ENCODE results near the gene PACRG.
A peak's percentile ranks its signal among the peaks of the same experiment; 100 is the strongest.

The PACRG gene

GRCh38 chr6:162683135-162683534 is 44.6 kb upstream of the PACRG start:
- no peak for ATAC-seq
- TF ChIP-seq CSRNP3 (CRISPR knock-in tag; IDR thresholded peaks at IDR 0.05) (no peak), RARB (CRISPR knock-in tag; IDR thresholded peaks at IDR 0.05) (no peak), ESRRG (CRISPR knock-in tag; IDR thresholded peaks at IDR 0.05) (no peak), SNAI2 (CRISPR knock-in tag; IDR thresholded peaks at IDR 0.05) (no peak), ZNF565 (CRISPR knock-in tag; conservative IDR thresholded peaks at IDR 0.05; ENCODE audit: low read depth) (no peak), ZNF8 (CRISPR knock-in tag; IDR thresholded peaks at IDR 0.05) (no peak), ZFP30 (CRISPR knock-in tag; IDR thresholded peaks at IDR 0.05) (no peak), ARNTL (CRISPR knock-in tag; IDR thresholded peaks at IDR 0.05; ENCODE audit: borderline replicate concordance, low read depth) (no peak), OSR1 (CRISPR knock-in tag; IDR thresholded peaks at IDR 0.05) (no peak), ZFP3 (CRISPR knock-in tag; IDR thresholded peaks at IDR 0.05) (no peak), ZC3H10 (CRISPR knock-in tag; IDR thresholded peaks at IDR 0.05) (no peak), PATZ1 (CRISPR knock-in tag; IDR thresholded peaks at IDR 0.05; ENCODE audit: borderline replicate concordance) (no peak), CREB5 (CRISPR knock-in tag; IDR thresholded peaks at IDR 0.05; ENCODE audit: low read depth) (no peak), TSHZ2 (CRISPR knock-in tag; IDR thresholded peaks at IDR 0.05) (no peak), PPARA (CRISPR knock-in tag; IDR thresholded peaks at IDR 0.05; ENCODE audit: borderline replicate concordance) (no peak), GLIS3 (CRISPR knock-in tag; IDR thresholded peaks at IDR 0.05) (no peak), TCF4 (CRISPR knock-in tag; IDR thresholded peaks at IDR 0.05; ENCODE audit: borderline replicate concordance) (no peak)

GRCh38 chr6:162684052-162684451 is 43.7 kb upstream of the PACRG start:
- no peak for ATAC-seq

GRCh38 chr6:162684961-162685360 is 42.8 kb upstream of the PACRG start:
- TF ChIP-seq PPARA (CRISPR knock-in tag; IDR thresholded peaks at IDR 0.05; ENCODE audit: borderline replicate concordance), result no peak
- no peak for TF ChIP-seq ZNF70 (CRISPR knock-in tag; IDR thresholded peaks at IDR 0.05)
- TF ChIP-seq BACH2 (CRISPR knock-in tag; IDR thresholded peaks at IDR 0.05; ENCODE audit: borderline replicate concordance), result no peak
- TF ChIP-seq OSR1 (CRISPR knock-in tag; IDR thresholded peaks at IDR 0.05), result no peak
- TF ChIP-seq ZNF565 (CRISPR knock-in tag; conservative IDR thresholded peaks at IDR 0.05; ENCODE audit: low read depth), result no peak

More at GRCh38 chr6:162684052-162684451, 43.7 kb upstream of the PACRG start:
- TF ChIP-seq ISL1 (CRISPR knock-in tag; IDR thresholded peaks at IDR 0.05) (peak; percentile 85), TCF4 (CRISPR knock-in tag; IDR thresholded peaks at IDR 0.05; ENCODE audit: borderline replicate concordance) (no peak)

DNA sequence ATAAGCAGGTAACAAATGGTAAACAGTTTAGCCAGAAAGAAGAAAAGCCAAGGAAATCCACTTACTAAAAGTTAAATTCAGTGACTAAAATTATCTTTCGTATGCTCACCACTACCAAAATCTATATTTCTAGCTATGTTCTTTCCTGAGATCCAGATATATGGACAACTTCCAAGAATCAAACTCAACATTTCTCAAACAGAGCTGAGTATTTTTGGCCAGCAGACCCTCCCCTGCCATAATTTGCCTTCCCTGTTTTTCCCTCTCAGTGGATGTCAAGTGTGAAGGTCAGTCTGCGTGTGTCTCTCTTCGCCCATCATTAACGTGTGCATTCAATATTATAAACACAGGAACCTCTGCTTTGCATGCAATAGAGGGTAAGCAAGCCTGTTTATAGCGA is 42.2 kb upstream of the PACRG start:
- no peak for ATAC-seq
- no peak for TF ChIP-seq GLIS3 (CRISPR knock-in tag; IDR thresholded peaks at IDR 0.05)
- TF ChIP-seq TOX (CRISPR knock-in tag; IDR thresholded peaks at IDR 0.05; ENCODE audit: borderline replicate concordance), result no peak
- TF ChIP-seq BACH2 (CRISPR knock-in tag; IDR thresholded peaks at IDR 0.05; ENCODE audit: borderline replicate concordance), result no peak
- TF ChIP-seq CSRNP3 (CRISPR knock-in tag; IDR thresholded peaks at IDR 0.05), result no peak
- no peak for TF ChIP-seq ZNF565 (CRISPR knock-in tag; conservative IDR thresholded peaks at IDR 0.05; ENCODE audit: low read depth)
- TF ChIP-seq TCF4 (CRISPR knock-in tag; IDR thresholded peaks at IDR 0.05; ENCODE audit: borderline replicate concordance), result no peak
- no peak for TF ChIP-seq ZFP3 (CRISPR knock-in tag; IDR thresholded peaks at IDR 0.05)
- no peak for TF ChIP-seq CREB5 (CRISPR knock-in tag; IDR thresholded peaks at IDR 0.05; ENCODE audit: low read depth)
- TF ChIP-seq RARB (CRISPR knock-in tag; IDR thresholded peaks at IDR 0.05), result no peak
- no peak for TF ChIP-seq ZNF8 (CRISPR knock-in tag; IDR thresholded peaks at IDR 0.05)
- TF ChIP-seq POU6F1 (CRISPR knock-in tag; IDR thresholded peaks at IDR 0.05; ENCODE audit: borderline replicate concordance, low read depth), result no peak
- TF ChIP-seq CSDC2 (CRISPR knock-in tag; IDR thresholded peaks at IDR 0.05), result no peak
- no peak for TF ChIP-seq PPARA (CRISPR knock-in tag; IDR thresholded peaks at IDR 0.05; ENCODE audit: borderline replicate concordance)

More at GRCh38 chr6:162684961-162685360, 42.8 kb upstream of the PACRG start:
- no peak for ATAC-seq
